ENCODE measurements around the gene UCHL3.

GRCh38 chr13:75587679-75588078 is 38.1 kb downstream of the UCHL3 start:
- no peak for TF ChIP-seq CTCF (IDR thresholded peaks at IDR 0.05; ENCODE audit: low read length)
- no peak for TF ChIP-seq EZH2phosphoT487 (IDR thresholded peaks at IDR 0.05; ENCODE audit: low read length)

Data from MM.1S (cell line).